K562 (cell line): ENCODE results near the gene TCF20. TPM values are rescaled to one million over a fixed set of nuclear protein-coding genes. Genes with fewer than 3 reads are reported as not detected.

Experiments
- ATAC-seq: fragments of 200-7000 bp; cut with Tn5 transposase; 3 replicates; pipeline ENCODE4 v1.9.1; 2020; ENCODE audit warnings: moderate library complexity
- BruUV-seq: library from RNA; stranded (reverse); fragments of 400-500 nt; replicated peaks from 2 replicates; lab custom pipeline; 2021; lab: Mats Ljungman, UMichigan
- CTCF ChIA-PET: fragments of 300-600 bp; formaldehyde crosslinking; extraction: SDS; loops from one replicate; lab custom pipeline; 2021; ENCODE audit warnings: low intra/inter-chr PET ratio; lab: Yijun Ruan, JAX
- POLR2A ChIA-PET: fragments of 300-600, 350-650 bp; sonication (Branson Sonifier 250); formaldehyde crosslinking; extraction: SDS; loops from one replicate; lab custom pipeline; 2021; ENCODE audit warnings: antibody characterized with exemption, inconsistent platforms; lab: Yijun Ruan, JAX
- DNase-seq, 4 experiments: peaks; one replicate each; pipeline versions ENCODE4 v3.0.0 to v3.0.0-alpha.2; 2011 to 2018; ENCODE audit warnings: low spot score in 3 of 4, mixed read lengths in 3 of 4; ENCODE audit errors: extremely low read depth in 1 of 4
- FAIRE-seq: peaks from 2 replicates; lab custom pipeline; 2011; peaks lifted over from hg19 to GRCh38; lab: Jason Lieb, UNC
- H2AFZ ChIP-seq: 2 replicates; pipeline ENCODE4 v1.6.0; 2011; ENCODE audit warnings: low read depth, low read length, control low read depth, inconsistent platforms
- H3K27ac ChIP-seq: fragments of 200-600 bp; 3 replicates; pipeline ENCODE4 v1.8.0; 2011; ENCODE audit warnings: low read depth, mild to moderate bottlenecking, control low read depth, inconsistent platforms, low read length, moderate library complexity, mixed read lengths; ENCODE audit errors: extremely low read depth
- H3K27me3 ChIP-seq, 2 experiments: fragments of 300-600 bp in 1 of 2; 2 replicates in 1 of 2; 3 replicates in 1 of 2; pipeline versions ENCODE4 v1.6.0 to v1.8.0; 2011; ENCODE audit warnings: inconsistent platforms in 2 of 2, low read length in 2 of 2, mild to moderate bottlenecking in 1 of 2, mixed read lengths in 1 of 2, moderate library complexity in 1 of 2; ENCODE audit not compliant: control insufficient read depth in 2 of 2, insufficient read depth in 2 of 2
- H3K36me3 ChIP-seq: fragments of 300-600 bp; 3 replicates; pipeline ENCODE4 v1.8.0; 2011; ENCODE audit warnings: mild to moderate bottlenecking, low read length, inconsistent platforms; ENCODE audit not compliant: control insufficient read depth, insufficient read depth
- H3K4me1 ChIP-seq, 2 experiments: fragments of 200-600 bp in 1 of 2; replicated peaks in 1 of 2; 2 replicates in 1 of 2; 3 replicates in 1 of 2; pipeline versions ENCODE4 v1.5.1 to v1.8.0; 2011; ENCODE audit warnings: inconsistent platforms in 2 of 2, low read length in 2 of 2, mild to moderate bottlenecking in 1 of 2, mixed read lengths in 1 of 2, moderate library complexity in 1 of 2; ENCODE audit not compliant: control insufficient read depth in 2 of 2, insufficient read depth in 2 of 2
- H3K4me2 ChIP-seq: 2 replicates; pipeline ENCODE4 v1.6.1; 2011; ENCODE audit warnings: low read length, control low read depth, inconsistent platforms, mixed read lengths; ENCODE audit not compliant: insufficient read depth
- H3K4me3 ChIP-seq: fragments of 200-600 bp; sonication (generic), shearing (Covaris generic); 2 replicates; pipeline ENCODE4 v1.5.1; 2016; ENCODE audit warnings: control low read depth, inconsistent platforms
- H3K79me2 ChIP-seq: fragments of 200-600 bp; 3 replicates; pipeline ENCODE4 v1.8.0; 2011; ENCODE audit warnings: low read length, inconsistent platforms; ENCODE audit not compliant: control insufficient read depth, insufficient read depth
- H3K9ac ChIP-seq, 2 experiments: 2 replicates each; pipeline versions ENCODE4 v1.6.0 to v1.6.1; 2011; ENCODE audit warnings: low read depth in 2 of 2, low read length in 2 of 2, control low read depth in 1 of 2, inconsistent platforms in 1 of 2, mild to moderate bottlenecking in 1 of 2, mixed read lengths in 1 of 2; ENCODE audit not compliant: insufficient read depth in 1 of 2
- H3K9me1 ChIP-seq: one replicate; pipeline ENCODE4 v1.6.0; 2011; ENCODE audit warnings: inconsistent platforms, mild to moderate bottlenecking, low read length, moderate library complexity; ENCODE audit not compliant: control insufficient read depth, insufficient read depth
- H3K9me3 ChIP-seq: replicated peaks from 2 replicates; pipeline ENCODE4 v1.5.1; 2011; ENCODE audit warnings: low read depth, low read length, inconsistent platforms; ENCODE audit not compliant: control insufficient read depth, insufficient read depth
- H4K20me1 ChIP-seq: replicated peaks from 2 replicates; pipeline ENCODE4 v1.6.1; 2011; ENCODE audit warnings: low read length, inconsistent platforms, mixed read lengths; ENCODE audit not compliant: control insufficient read depth, insufficient read depth
- ATF1 ChIP-seq, 2 experiments: fragments of 450-650 bp in 1 of 2; IDR thresholded peaks; 2 replicates each; pipeline ENCODE4 v1.6.1; 2016; ENCODE audit warnings: missing compliant biosample characterization in 1 of 2, missing genetic modification characterization in 1 of 2
- CEBPG ChIP-seq, 3 experiments: fragments of 200-800 bp in 1 of 3; sonication (Bioruptor generic) in 1 of 3; sonication (generic) in 1 of 3; formaldehyde crosslinking in 1 of 3; IDR thresholded peaks in 2 of 3; conservative IDR thresholded peaks in 1 of 3; 2 replicates each; pipeline versions ENCODE4 v1.6.1 to v1.8.0; 2016 to 2022; ENCODE audit warnings: missing compliant biosample characterization in 2 of 3, missing genetic modification characterization in 2 of 3, mild to moderate bottlenecking in 1 of 3, missing genetic modification reagents in 1 of 3
- CTCF ChIP-seq, 3 experiments: IDR thresholded peaks in 2 of 3; conservative IDR thresholded peaks in 1 of 3; 2 replicates each; pipeline ENCODE4 v1.5.1; 2011 to 2012; ENCODE audit warnings: low read length in 3 of 3, mild to moderate bottlenecking in 3 of 3, control low read depth in 2 of 3, improper control_type of control experiment in 1 of 3, inconsistent platforms in 1 of 3, low read depth in 1 of 3, mixed read lengths in 1 of 3, moderate library complexity in 1 of 3; ENCODE audit not compliant: insufficient read depth in 2 of 3
- FOSL1 ChIP-seq: fragments of 200-800 bp; sonication (Bioruptor generic); conservative IDR thresholded peaks from 2 replicates; pipeline ENCODE4 v1.6.1; 2016; ENCODE audit warnings: missing genetic modification characterization, missing compliant biosample characterization
- HCFC1 ChIP-seq: IDR thresholded peaks from 2 replicates; pipeline ENCODE4 v1.6.1; 2012; ENCODE audit warnings: low read depth, low read length, improper control_type of control experiment
- L3MBTL2 ChIP-seq: fragments of 450-650 bp; IDR thresholded peaks from 2 replicates; pipeline ENCODE4 v1.6.1; 2016; ENCODE audit warnings: mild to moderate bottlenecking, moderate library complexity
- PBX2 ChIP-seq, 2 experiments: IDR thresholded peaks in 1 of 2; conservative IDR thresholded peaks in 1 of 2; 2 replicates each; pipeline ENCODE4 v1.6.1; 2016; ENCODE audit warnings: low read depth in 2 of 2, mild to moderate bottlenecking in 1 of 2, missing compliant biosample characterization in 1 of 2, missing genetic modification characterization in 1 of 2, moderate library complexity in 1 of 2
- PHTF2 ChIP-seq: fragments of 250-450 bp; sonication (Bioruptor Pico); IDR thresholded peaks from 2 replicates; pipeline ENCODE4 v1.5.0; 2021; ENCODE audit warnings: mild to moderate bottlenecking
- RBM14 ChIP-seq: fragments of 200-400 bp; formaldehyde crosslinking; IDR thresholded peaks from 2 replicates; pipeline ENCODE4 v1.6.1; 2018; ENCODE audit warnings: low read depth, mild to moderate bottlenecking, low read length, moderate library complexity, borderline replicate concordance; ENCODE audit not compliant: insufficient read depth
- TAF9B ChIP-seq: fragments of 450-650 bp; IDR thresholded peaks from 2 replicates; pipeline ENCODE4 v1.6.1; 2018; ENCODE audit warnings: mild to moderate bottlenecking; ENCODE audit not compliant: partially characterized antibody
- USF2 ChIP-seq: sonication (generic); formaldehyde crosslinking; IDR thresholded peaks from 2 replicates; pipeline ENCODE4 v1.5.0; 2020; ENCODE audit warnings: missing genetic modification reagents
- VEZF1 ChIP-seq: fragments of 200-800 bp; sonication (Bioruptor generic); IDR thresholded peaks from 2 replicates; pipeline ENCODE4 v1.6.1; 2017; ENCODE audit warnings: missing genetic modification characterization, missing compliant biosample characterization
- ZNF644 ChIP-seq: fragments of 200-800 bp; sonication (Bioruptor generic); IDR thresholded peaks from 2 replicates; pipeline ENCODE4 v1.6.1; 2016; ENCODE audit warnings: low read depth, missing genetic modification characterization, missing compliant biosample characterization
- ZSCAN32 ChIP-seq: fragments of 450-650 bp; formaldehyde crosslinking; IDR thresholded peaks from 2 replicates; pipeline ENCODE4 v1.4.0; 2020; ENCODE audit warnings: mild to moderate bottlenecking, moderate library complexity
- WGBS: fragments of 100-300 bp; shearing (Covaris generic); methylation state at CpG from one replicate; pipeline ENCODE4 v1.1.6; 2016; ENCODE audit warnings: low coverage, mixed read lengths; ENCODE audit not compliant: insufficient coverage; ENCODE audit errors: missing lambda C conversion rate; 5-methylcytosine and 5-hydroxymethylcytosine counted together
- in situ Hi-C: fragments of 300-500 bp; cut with MboI; formaldehyde crosslinking; loops from 4 replicates; pipeline ENCODE4 v1.15.0; 2018; ENCODE audit warnings: inconsistent platforms, mixed read lengths
- intact Hi-C: fragments of 100-400 bp; cut with micrococcal nuclease; formaldehyde crosslinking; loops from 2 replicates; pipeline ENCODE4 v1.14.2; 2022
- polyA plus RNA-seq, 8 experiments: library from polyadenylated mRNA; depleted of rRNA in 4 of 8; stranded (reverse) in 5 of 8; unstranded in 3 of 8; fragments of >200 nt; fragmentation: Nextera tagmentation in 2 of 8; fragmentation: Illumina TruSeq in 1 of 8; extraction: Ambion mirVana in 2 of 8; extraction: Trizol in 1 of 8; gene quantifications; 2 replicates each; pipeline versions ENCODE4 v1.2.1 to v1.2.3, GENCODE V29; 2011 to 2014; ENCODE audit warnings: inconsistent platforms in 1 of 8, missing spikeins in 1 of 8
- total RNA-seq, 7 experiments: library from RNA; depleted of rRNA in 6 of 7; stranded (reverse); fragments of >200 nt in 6 of 7; fragmentation: Illumina TruSeq in 2 of 7; extraction: Trizol in 2 of 7; gene quantifications; 2 replicates each; pipeline versions ENCODE4 v1.2.1 to v1.2.3, GENCODE V29; 2011 to 2021; ENCODE audit warnings: low replicate concordance in 1 of 7

Gene TCF20
- total and polyA plus RNA-seq, 9 of the 15 experiments (the other 6 are each of a cell fraction or from before 2014, with no cell fraction given), result 0.35 to 43.6 (median 17.5) TPM

GRCh38 chr22:42317008-42317407 lies 46.6 kb upstream of the TCF20 start:
- Histone ChIP-seq H3K9me3 (no peaks in the 10 kb centered on the region), H2AFZ (no peak overlapping the region), H3K4me3 (no peak overlapping the region), H3K27ac (no peak overlapping the region), H3K27me3 (no peaks in the 10 kb centered on the region), H3K4me1 (peaks cover 6 to 20% of the 10 kb centered on the region in 2 experiments; a peak in 4 of 5 replicates), H3K4me2 (peak overlapping the region; percentile 25; the same call in 1 of the 2 replicates), H4K20me1 (no peaks in the 10 kb centered on the region; the same call in none of the 2 replicates), H3K9me1 (no peaks in the 10 kb centered on the region), H3K36me3 (no peaks in the 10 kb centered on the region), H3K79me2 (no peaks in the 10 kb centered on the region), H3K9ac (no peak overlapping the region)
- FAIRE-seq (no peak), DNase-seq (peak; percentile 36 to 51 (median 42)), ATAC-seq (peak; percentile 83)
- CTCF ChIA-PET, result no interaction called here
- in situ Hi-C loops, result no loop called here
- intact Hi-C loops, result no loop called here
- 5% methylated on average over 11 of the region's 13 CpGs for WGBS
- POLR2A ChIA-PET, result interaction anchor here (0.6 kb wide), 1 partner anchor 11 kb away, joined by 3 read pairs; no protein-coding TSS in a partner anchor
- no TSS peak for BruUV-seq
- TF ChIP-seq HCFC1 (no peak), RBM14 (no peak), FOSL1 (tag) (0 out of 2 replicates have a peak, but pooled peaks have one; percentile 26), USF2 (CRISPR knock-in tag) (no peak), CEBPG (CRISPR knock-in tag; IDR thresholded peaks at IDR 0.05) (no peak), CEBPG (tag; conservative IDR thresholded peaks at IDR 0.05 in 1 of 2, IDR thresholded peaks at IDR 0.05 in 1 of 2) (no peak), ATF1 (CRISPR knock-in tag; IDR thresholded peaks at IDR 0.05) (no peak), ATF1 (tag; IDR thresholded peaks at IDR 0.05) (no peak), TAF9B (no peak), CTCF (IDR thresholded peaks at IDR 0.05 in 2 of 3, conservative IDR thresholded peaks at IDR 0.05 in 1 of 3; ENCODE audit: insufficient read depth in 2 of 3, low read depth in 1 of 3, low read length in 3 of 3) (no peak), ZNF644 (tag) (no peak), PBX2 (CRISPR knock-in tag; IDR thresholded peaks at IDR 0.05; ENCODE audit: low read depth) (no peak), PBX2 (tag; conservative IDR thresholded peaks at IDR 0.05; ENCODE audit: low read depth) (no peak), VEZF1 (CRISPR knock-in tag) (peak; percentile 45), ZSCAN32 (no peak), PHTF2 (no peak), L3MBTL2 (no peak)
